22Rv1 (cell line): ENCODE measurements around the gene RIPOR1.

Source experiments
- CTCF ChIP-seq: fragments of 450-650 bp; IDR thresholded peaks from 2 replicates; pipeline ENCODE4 v1.5.1; 2017; ENCODE audit warnings: mild to moderate bottlenecking
- ZFX ChIP-seq: fragments of 450-650 bp; IDR thresholded peaks from 2 replicates; pipeline ENCODE4 v1.6.1; 2017; ENCODE audit warnings: antibody characterized with exemption, borderline replicate concordance

- TF ChIP-seq ZFX, result no peak
- TF ChIP-seq CTCF, result no peak
These were observed 43.4 kb downstream of the RIPOR1 start for GRCh38 chr16:67571981-67572431.
